ENCODE data around the gene HSD11B1.

Gene HSD11B1

GRCh38 chr1:209704584-209704983 lies at the start of gene HSD11B1:
Gene HSD11B1 (plus strand): TSS chr1:209704846. CDS start chr1:209704943, 97 bp downstream.
- H3K27me3 ChIP-seq (ENCODE audit: insufficient read depth, low read depth) = no peaks in the 10 kb centered on the region
- no peak within 1 kb of the TSS for H3K27ac ChIP-seq
- TF ChIP-seq CTCF (conservative IDR thresholded peaks at IDR 0.05; ENCODE audit: low read depth, low read length) = no peak
- H4K20me1 ChIP-seq (ENCODE audit: insufficient read depth) = no peaks in the 10 kb centered on the region
- H3K79me2 ChIP-seq (ENCODE audit: insufficient read depth, low read depth) = no peaks in the 10 kb centered on the region
- H2AFZ ChIP-seq (ENCODE audit: low read depth) = no peak within 1 kb of the TSS
- H3K4me1 ChIP-seq (ENCODE audit: low read depth, poor library complexity, severe bottlenecking) = peaks cover 8% of the 10 kb centered on the region
- no peak within 1 kb of the TSS for H3K9ac ChIP-seq
- no peaks in the 10 kb centered on the region for H3K36me3 ChIP-seq (ENCODE audit: insufficient read depth)
- no peak within 1 kb of the TSS for H3K4me3 ChIP-seq (IDR thresholded peaks at IDR 0.05; ENCODE audit: insufficient read depth, low read depth, low read length)
- H3K4me2 ChIP-seq = no peak within 1 kb of the TSS

- H3K4me1 ChIP-seq (ENCODE audit: low read depth, poor library complexity, severe bottlenecking) = no peaks in the 10 kb centered on the region
- H3K79me2 ChIP-seq (ENCODE audit: insufficient read depth, low read depth) = no peaks in the 10 kb centered on the region
- H3K9ac ChIP-seq = no peak overlapping the region
- TF ChIP-seq CTCF (conservative IDR thresholded peaks at IDR 0.05; ENCODE audit: low read depth, low read length) = no peak
- no peaks in the 10 kb centered on the region for H3K36me3 ChIP-seq (ENCODE audit: insufficient read depth)
- no peak overlapping the region for H2AFZ ChIP-seq (ENCODE audit: low read depth)
- no peak overlapping the region for H3K4me3 ChIP-seq (IDR thresholded peaks at IDR 0.05; ENCODE audit: insufficient read depth, low read depth, low read length)
- H3K4me2 ChIP-seq = no peak overlapping the region
- no peak overlapping the region for H3K27ac ChIP-seq
- H4K20me1 ChIP-seq (ENCODE audit: insufficient read depth) = no peaks in the 10 kb centered on the region
- no peaks in the 10 kb centered on the region for H3K27me3 ChIP-seq (ENCODE audit: insufficient read depth, low read depth)
Measured at GRCh38 chr1:209655411-209656231, 49.0 kb upstream of the HSD11B1 start.

GRCh38 chr1:209657140-209657879 lies 47.3 kb upstream of the HSD11B1 start:
- Histone ChIP-seq H3K27me3 (ENCODE audit: insufficient read depth, low read depth) (no peaks in the 10 kb centered on the region), H3K4me1 (ENCODE audit: low read depth, poor library complexity, severe bottlenecking) (no peaks in the 10 kb centered on the region), H3K79me2 (ENCODE audit: insufficient read depth, low read depth) (no peaks in the 10 kb centered on the region), H2AFZ (ENCODE audit: low read depth) (no peak overlapping the region), H3K9ac (no peak overlapping the region), H4K20me1 (ENCODE audit: insufficient read depth) (no peaks in the 10 kb centered on the region), H3K36me3 (ENCODE audit: insufficient read depth) (no peaks in the 10 kb centered on the region), H3K4me3 (IDR thresholded peaks at IDR 0.05; ENCODE audit: insufficient read depth, low read depth, low read length) (no peak overlapping the region), H3K4me2 (no peak overlapping the region), H3K27ac (no peak overlapping the region)
- no peak for TF ChIP-seq CTCF (conservative IDR thresholded peaks at IDR 0.05; ENCODE audit: low read depth, low read length)

- no peaks in the 10 kb centered on the region for H3K79me2 ChIP-seq (ENCODE audit: insufficient read depth, low read depth)
- no peaks in the 10 kb centered on the region for H3K36me3 ChIP-seq (ENCODE audit: insufficient read depth)
- H3K4me1 ChIP-seq (ENCODE audit: low read depth, poor library complexity, severe bottlenecking) = no peaks in the 10 kb centered on the region
- H4K20me1 ChIP-seq (ENCODE audit: insufficient read depth) = no peaks in the 10 kb centered on the region
- no peak overlapping the region for H3K27ac ChIP-seq
- TF ChIP-seq CTCF (conservative IDR thresholded peaks at IDR 0.05; ENCODE audit: low read depth, low read length) = no peak
- no peak overlapping the region for H2AFZ ChIP-seq (ENCODE audit: low read depth)
- H3K27me3 ChIP-seq (ENCODE audit: insufficient read depth, low read depth) = no peaks in the 10 kb centered on the region
- H3K4me3 ChIP-seq (IDR thresholded peaks at IDR 0.05; ENCODE audit: insufficient read depth, low read depth, low read length) = no peak overlapping the region
- no peak overlapping the region for H3K9ac ChIP-seq
- H3K4me2 ChIP-seq = no peak overlapping the region
Measured at GRCh38 chr1:209657918-209658317, 46.7 kb upstream of the HSD11B1 start.

All from KMS-11 (cell line).